ENCODE results near the gene RNF126. TPM values are rescaled to one million over a fixed set of nuclear protein-coding genes. Genes with fewer than 3 reads are reported as not detected.
"Not testable (repeated sequence)": the region's sequence is repeated elsewhere in the genome, so short reads cannot be mapped to it uniquely, and the experiment has no call there.

Gene RNF126
- total and polyA plus RNA-seq, 8 donors: 21.1 to 240 (median 35.0) TPM

DNA sequence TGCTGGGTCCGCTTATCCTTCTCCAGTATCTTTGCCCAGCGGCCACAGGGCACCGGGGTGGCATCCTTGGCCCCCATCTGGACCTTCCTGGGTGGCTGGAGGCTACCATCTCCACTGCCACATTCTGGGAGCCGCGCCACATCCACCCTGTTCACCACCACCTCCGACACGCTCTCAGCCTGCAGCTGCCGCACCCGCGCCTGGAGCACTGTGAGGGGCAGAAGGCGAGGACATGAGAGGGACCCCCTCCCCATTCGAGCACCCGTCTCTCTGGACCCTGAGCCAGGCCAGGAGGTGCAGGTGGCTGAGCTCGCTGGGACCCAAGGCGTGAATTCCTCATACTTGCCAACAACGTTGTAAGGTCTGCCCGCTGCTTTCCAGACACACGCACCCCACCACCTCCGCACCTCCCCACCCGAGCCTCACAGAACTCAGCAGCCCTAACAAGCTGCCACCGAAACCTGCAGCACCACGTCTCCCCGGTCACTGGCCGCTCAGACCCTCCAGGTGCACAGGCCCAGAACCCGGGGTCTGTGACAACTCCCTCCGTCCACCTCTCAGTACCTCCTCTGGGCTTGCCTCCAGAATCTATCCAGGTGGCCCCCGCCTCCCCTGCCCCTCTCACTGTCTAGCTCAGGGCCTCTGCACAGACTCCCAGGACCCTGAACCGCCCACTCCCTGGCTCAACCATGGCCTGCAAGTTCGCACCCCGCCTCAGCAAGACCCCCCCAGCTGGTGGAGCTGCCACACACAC, 32.9 kb downstream of the RNF126 start:
- DNase-seq: no peak

GRCh38 chr19:629515-629914, 33.5 kb downstream of the RNF126 start:
- H3K27ac ChIP-seq; H3K9me3 ChIP-seq; H3K4me3 ChIP-seq; DNase-seq; intact Hi-C loops (cut with DNase I; ENCODE audit: low total_unique reads); H3K27me3 ChIP-seq: not testable (repeated sequence)
- peaks cover 20 to 48% (median 31%) of the 10 kb centered on the region in 4 donors for H3K4me1 ChIP-seq
- WGBS, 5 donors: 64 to 79% (median 73%) methylated on average over 19 to 25 of the region's 25 CpGs
- peaks cover 19 to 67% (median 61%) of the 10 kb centered on the region in 4 donors for H3K36me3 ChIP-seq

More for the DNA sequence above, 32.9 kb downstream of the RNF126 start:
- intact Hi-C loops (cut with DNase I; ENCODE audit: low total_unique reads): loop anchor here (10.0 kb wide), 1 partner anchor 55 kb away; the partner anchor contains the start of gene BSG
- Histone ChIP-seq H3K27me3 (no peaks in the 10 kb centered on the region), H3K27ac (no peak overlapping the region), H3K9me3 (no peaks in the 10 kb centered on the region), H3K4me3 (no peak overlapping the region), H3K36me3 (peaks cover 13 to 61% (median 54%) of the 10 kb centered on the region in 4 donors), H3K4me1 (peaks cover 20 to 54% (median 36%) of the 10 kb centered on the region in 4 donors)
- 90 to 96% (median 94%) methylated on average over 30 of the region's 30 CpGs for WGBS, 5 donors
- TF ChIP-seq POLR2A (IDR thresholded peaks at IDR 0.05) (no peak), POLR2AphosphoS5 (IDR thresholded peaks at IDR 0.05) (no peak), EP300 (IDR thresholded peaks at IDR 0.05) (no peak)
- TF ChIP-seq, protein P1, sequence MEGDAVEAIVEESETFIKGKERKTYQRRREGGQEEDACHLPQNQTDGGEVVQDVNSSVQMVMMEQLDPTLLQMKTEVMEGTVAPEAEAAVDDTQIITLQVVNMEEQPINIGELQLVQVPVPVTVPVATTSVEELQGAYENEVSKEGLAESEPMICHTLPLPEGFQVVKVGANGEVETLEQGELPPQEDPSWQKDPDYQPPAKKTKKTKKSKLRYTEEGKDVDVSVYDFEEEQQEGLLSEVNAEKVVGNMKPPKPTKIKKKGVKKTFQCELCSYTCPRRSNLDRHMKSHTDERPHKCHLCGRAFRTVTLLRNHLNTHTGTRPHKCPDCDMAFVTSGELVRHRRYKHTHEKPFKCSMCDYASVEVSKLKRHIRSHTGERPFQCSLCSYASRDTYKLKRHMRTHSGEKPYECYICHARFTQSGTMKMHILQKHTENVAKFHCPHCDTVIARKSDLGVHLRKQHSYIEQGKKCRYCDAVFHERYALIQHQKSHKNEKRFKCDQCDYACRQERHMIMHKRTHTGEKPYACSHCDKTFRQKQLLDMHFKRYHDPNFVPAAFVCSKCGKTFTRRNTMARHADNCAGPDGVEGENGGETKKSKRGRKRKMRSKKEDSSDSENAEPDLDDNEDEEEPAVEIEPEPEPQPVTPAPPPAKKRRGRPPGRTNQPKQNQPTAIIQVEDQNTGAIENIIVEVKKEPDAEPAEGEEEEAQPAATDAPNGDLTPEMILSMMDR (IDR thresholded peaks at IDR 0.05): no peak

DNA sequence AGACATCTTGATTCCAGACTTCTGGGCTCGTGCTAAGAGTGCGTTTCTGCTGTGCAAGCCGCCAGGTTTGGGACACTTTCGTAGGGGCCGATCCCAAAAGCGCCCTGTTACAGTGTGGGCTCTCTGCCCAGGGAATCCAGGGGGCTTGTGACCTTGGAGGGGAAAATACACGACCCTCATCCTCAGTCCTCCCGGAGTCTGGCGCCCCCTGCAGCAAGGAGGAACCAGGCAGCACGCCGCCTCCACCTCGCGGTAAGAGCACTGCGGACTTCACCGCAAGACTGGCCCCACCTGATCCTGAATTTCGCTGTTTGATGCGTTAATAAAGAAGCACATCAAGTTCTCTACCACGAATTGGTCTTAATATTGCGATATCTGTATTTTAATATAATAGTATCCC, 34.8 kb downstream of the RNF126 start:
- 89 to 91% (median 90%) methylated on average over 17 to 19 of the region's 19 CpGs for WGBS, 5 donors
- peaks cover 13 to 39% (median 22%) of the 10 kb centered on the region in 4 donors for H3K4me1 ChIP-seq
- intact Hi-C loops (cut with DNase I; ENCODE audit: low total_unique reads): no loop called here

GRCh38 chr19:626566-626965, 36.4 kb downstream of the RNF126 start:
- 89 to 94% (median 93%) methylated on average over 7 of the region's 7 CpGs for WGBS, 5 donors
- H3K9me3 ChIP-seq; H3K27ac ChIP-seq; intact Hi-C loops (cut with DNase I; ENCODE audit: low total_unique reads); H3K27me3 ChIP-seq; DNase-seq; H3K4me3 ChIP-seq: not testable (repeated sequence)
- Histone ChIP-seq H3K36me3 (peaks cover 27 to 97% (median 90%) of the 10 kb centered on the region in 4 donors), H3K4me1 (peaks cover 0 to 23% (median 8%) of the 10 kb centered on the region in 4 donors)

More for the DNA sequence above, 34.8 kb downstream of the RNF126 start:
- Histone ChIP-seq H3K27ac (no peak overlapping the region), H3K27me3 (no peaks in the 10 kb centered on the region), H3K4me3 (no peak overlapping the region), H3K9me3 (no peaks in the 10 kb centered on the region), H3K36me3 (peaks cover 19 to 81% (median 74%) of the 10 kb centered on the region in 4 donors)
- DNase-seq: no peak
- no peak for TF ChIP-seq EP300 (IDR thresholded peaks at IDR 0.05)
- TF ChIP-seq, protein P1 (IDR thresholded peaks at IDR 0.05): peak in 1 of 7 experiments; percentile 16

DNA sequence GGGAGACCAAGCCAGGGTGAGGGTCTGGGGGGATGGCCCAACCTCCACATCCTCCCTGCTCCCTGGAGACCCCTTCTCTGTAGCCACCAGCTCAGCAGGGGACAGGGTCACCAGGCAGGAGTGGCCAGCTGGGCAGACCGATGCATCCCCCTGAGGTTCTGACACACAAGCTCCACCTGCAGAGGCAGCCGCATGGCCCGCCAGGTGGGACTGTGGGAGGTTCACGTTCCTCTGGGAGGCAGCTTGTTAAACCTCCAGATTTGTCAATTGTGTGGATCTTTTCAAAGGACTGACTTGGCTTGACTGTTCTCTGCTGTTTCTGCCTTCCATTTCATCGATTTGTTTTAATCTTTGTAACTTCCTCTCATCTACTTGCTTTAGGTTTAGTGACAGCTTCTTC, 37.8 kb downstream of the RNF126 start:
- Histone ChIP-seq H3K27me3 (no peaks in the 10 kb centered on the region), H3K4me3 (no peak overlapping the region), H3K36me3 (peaks cover 24 to 98% (median 95%) of the 10 kb centered on the region in 4 donors), H3K9me3 (no peaks in the 10 kb centered on the region), H3K4me1 (peaks cover 0 to 14% (median 5%) of the 10 kb centered on the region in 4 donors), H3K27ac (no peak overlapping the region)
- WGBS, 5 donors: 90 to 97% (median 91%) methylated on average over 5 of the region's 5 CpGs
- intact Hi-C loops (cut with DNase I; ENCODE audit: low total_unique reads): no loop called here
- no peak for DNase-seq
- TF ChIP-seq POLR2AphosphoS5 (IDR thresholded peaks at IDR 0.05) (no peak), POLR2A (IDR thresholded peaks at IDR 0.05) (no peak), EP300 (IDR thresholded peaks at IDR 0.05) (no peak)
- TF ChIP-seq, protein P1 (IDR thresholded peaks at IDR 0.05): no peak
